SH-SY5Y (cell line): ENCODE data around the gene PPP3CA.

Experiments used
- GATA2 ChIP-seq: IDR thresholded peaks from 2 replicates; pipeline ENCODE4 v1.6.1; 2011; ENCODE audit warnings: mild to moderate bottlenecking, low read depth, low read length
- GATA3 ChIP-seq: IDR thresholded peaks from 2 replicates; pipeline ENCODE4 v1.6.1; 2011; ENCODE audit warnings: low read depth, mild to moderate bottlenecking, low read length, moderate library complexity

Gene PPP3CA

GRCh38 chr4:101153653-101154052, 193.7 kb downstream of the PPP3CA start:
- TF ChIP-seq GATA2 (no peak), GATA3 (no peak)

DNA sequence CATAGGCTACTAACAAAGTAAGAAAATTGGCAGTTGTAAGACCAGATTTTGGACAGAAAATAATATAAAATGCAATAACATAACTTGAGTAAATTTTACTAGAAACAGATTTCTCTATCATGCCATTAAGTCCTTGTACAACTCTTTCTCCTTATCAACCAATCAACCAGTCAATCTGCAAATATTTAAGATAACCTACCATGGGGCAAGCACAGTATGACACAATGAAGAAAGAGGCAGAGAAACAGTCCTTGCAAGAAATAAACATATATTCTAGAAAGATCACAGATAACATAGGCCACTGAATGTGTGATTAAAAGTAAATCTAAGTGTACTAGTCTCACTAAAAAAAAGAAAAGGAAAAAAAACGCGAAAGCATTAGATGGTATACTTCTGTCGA, 194.8 kb downstream of the PPP3CA start:
- TF ChIP-seq GATA2 = no peak
- TF ChIP-seq GATA3 = no peak

- no peak for TF ChIP-seq GATA3
- no peak for TF ChIP-seq GATA2
These were observed 198.8 kb downstream of the PPP3CA start for GRCh38 chr4:101148551-101148950.

- TF ChIP-seq GATA2 (no peak), GATA3 (no peak)
These were observed 200.0 kb downstream of the PPP3CA start for GRCh38 chr4:101147283-101147682.

GRCh38 chr4:101145021-101145420, 202.3 kb downstream of the PPP3CA start:
- TF ChIP-seq GATA3 (no peak), GATA2 (no peak)

DNA sequence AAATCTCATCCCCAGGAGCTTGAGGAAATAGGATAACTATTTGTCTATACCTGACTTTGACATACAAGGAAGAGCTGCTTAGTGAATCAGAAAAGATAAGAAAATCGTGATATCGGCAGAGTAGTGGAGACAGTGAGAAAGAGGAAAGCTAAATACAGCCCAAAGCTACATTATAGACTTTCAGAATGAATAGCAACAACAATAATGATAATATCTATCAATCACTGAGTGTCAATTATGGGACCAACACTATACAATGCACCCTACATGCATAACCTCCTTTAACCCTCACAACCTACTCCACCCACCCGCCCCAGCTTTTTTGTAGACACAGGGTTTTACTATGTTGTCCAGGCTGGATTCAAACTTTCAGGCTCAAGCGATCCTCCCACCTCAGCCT, 205.1 kb downstream of the PPP3CA start:
- TF ChIP-seq GATA3 (no peak), GATA2 (no peak)

GRCh38 chr4:101141855-101142254, 205.5 kb downstream of the PPP3CA start:
- TF ChIP-seq GATA2 = no peak
- TF ChIP-seq GATA3 = no peak

DNA sequence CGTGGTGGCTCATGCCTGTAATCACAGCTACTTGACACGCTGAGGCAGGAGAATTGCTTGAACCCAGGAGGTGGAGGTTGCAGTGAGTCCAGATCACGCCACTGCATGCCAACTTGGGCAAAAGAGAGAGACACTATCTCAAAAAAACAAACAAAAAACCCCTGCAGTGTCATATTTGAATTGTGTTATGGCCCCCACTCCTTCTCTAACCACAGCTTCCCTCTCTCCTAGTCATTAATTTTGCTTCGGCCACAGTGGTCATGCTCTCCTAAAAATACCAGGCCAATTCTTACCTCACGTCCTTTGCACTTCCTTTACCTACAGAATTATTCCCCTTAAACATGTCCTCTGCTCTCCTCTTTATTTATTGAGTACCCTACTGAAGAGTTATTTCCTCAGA, 206.1 kb downstream of the PPP3CA start:
- TF ChIP-seq GATA3 (no peak), GATA2 (no peak)

- TF ChIP-seq GATA3 = no peak
- peak; percentile 33 for TF ChIP-seq GATA2
These were observed 207.1 kb downstream of the PPP3CA start for GRCh38 chr4:101140228-101140627.

GRCh38 chr4:101136373-101137370, 210.7 kb downstream of the PPP3CA start:
- TF ChIP-seq GATA3 (no peak), GATA2 (no peak)

DNA sequence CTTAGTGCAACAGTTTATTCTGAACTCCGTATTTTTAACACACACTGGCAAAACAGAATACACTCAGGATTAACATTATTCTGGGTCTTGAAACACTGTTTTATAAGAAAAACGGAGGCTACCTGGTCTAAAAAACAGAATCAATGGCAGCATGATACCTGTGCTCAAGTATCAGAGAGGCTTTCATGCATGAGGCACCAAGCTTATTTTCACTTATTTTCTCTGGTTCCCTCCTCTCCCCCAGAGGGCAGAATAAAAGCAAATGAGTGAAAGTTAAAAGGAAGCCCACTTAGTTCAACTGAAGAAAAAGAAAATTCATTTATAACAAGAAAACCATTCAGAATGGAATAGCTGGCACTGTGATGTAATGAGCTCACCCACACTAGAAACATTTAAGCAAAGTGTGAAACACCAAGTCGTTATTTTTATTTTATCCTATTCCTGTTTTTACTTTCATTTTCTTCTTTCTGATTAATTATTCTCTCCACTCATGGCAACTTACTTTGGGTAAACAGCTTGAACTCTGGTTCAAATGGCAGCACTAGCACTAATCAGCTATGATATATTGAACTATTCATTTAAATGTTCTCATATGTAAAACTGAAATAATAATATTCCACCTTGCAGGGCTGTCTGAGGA, 211.8 kb downstream of the PPP3CA start:
- no peak for TF ChIP-seq GATA2
- no peak for TF ChIP-seq GATA3

- TF ChIP-seq GATA2 = no peak
- TF ChIP-seq GATA3 = no peak
These were observed 218.9 kb downstream of the PPP3CA start for GRCh38 chr4:101128473-101128872.

DNA sequence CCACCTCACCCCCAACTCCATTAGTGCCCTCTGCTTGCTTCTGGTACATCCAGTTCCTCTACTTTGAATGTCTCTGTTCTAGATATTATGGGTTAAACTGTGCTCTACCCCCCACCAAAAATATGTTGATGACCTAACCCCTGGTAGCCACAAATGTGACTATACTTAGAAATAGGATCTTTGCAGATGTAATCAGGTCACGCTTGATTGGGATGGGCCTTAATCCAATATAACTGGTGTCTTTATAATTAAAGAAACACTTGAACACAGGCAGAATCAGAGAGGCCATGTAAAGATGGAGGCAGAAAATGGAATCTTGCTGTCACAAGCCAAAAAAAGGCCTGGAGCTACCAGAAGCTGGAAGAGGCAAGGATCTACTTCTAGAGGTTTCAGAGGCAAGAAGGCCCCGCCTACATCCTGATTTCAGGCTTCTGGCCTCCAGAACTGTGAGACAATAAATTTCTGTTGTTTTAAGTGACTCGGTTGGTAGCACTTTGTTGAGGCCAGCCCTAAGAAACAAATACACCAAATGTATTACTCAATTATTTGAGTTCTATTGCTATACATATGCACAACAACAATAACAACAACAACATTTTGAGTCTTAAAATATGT, 220.0 kb downstream of the PPP3CA start:
- TF ChIP-seq GATA2 = no peak
- TF ChIP-seq GATA3 = no peak

GRCh38 chr4:101126059-101126458, 221.3 kb downstream of the PPP3CA start:
- TF ChIP-seq GATA2 (no peak), GATA3 (no peak)
